GM23248 (cell line): ENCODE results near the gene EPN3. TPM values are rescaled to one million over a fixed set of nuclear protein-coding genes. Genes with fewer than 3 reads are reported as not detected.

Experiments used
- DNase-seq: peaks from one replicate; pipeline ENCODE4 v3.0.0-alpha.2; 2015
- H2AFZ ChIP-seq: fragments of 200-600 bp; sonication (generic); 2 replicates; pipeline ENCODE4 v1.6.1; 2016; ENCODE audit warnings: antibody characterized with exemption
- H3F3A ChIP-seq: fragments of 200-600 bp; sonication (generic); 2 replicates; pipeline ENCODE4 v1.6.1; 2016; ENCODE audit warnings: mild to moderate bottlenecking, antibody characterized with exemption, mixed run types; ENCODE audit not compliant: insufficient read depth
- H3K27ac ChIP-seq: fragments of 200-600 bp; sonication (generic); 2 replicates; pipeline ENCODE4 v1.5.1; 2016; ENCODE audit warnings: mild to moderate bottlenecking
- H3K27me3 ChIP-seq: fragments of 200-600 bp; sonication (generic); replicated peaks from 2 replicates; pipeline ENCODE4 v1.6.1; 2016; ENCODE audit warnings: mild to moderate bottlenecking; ENCODE audit not compliant: insufficient read depth
- H3K36me3 ChIP-seq: fragments of 200-600 bp; sonication (generic); 2 replicates; pipeline ENCODE4 v1.6.1; 2016; ENCODE audit warnings: low read depth, mild to moderate bottlenecking
- H3K4me1 ChIP-seq: fragments of 200-600 bp; sonication (generic); 2 replicates; pipeline ENCODE4 v1.6.1; 2016; ENCODE audit warnings: mild to moderate bottlenecking; ENCODE audit not compliant: insufficient read depth
- H3K4me2 ChIP-seq: fragments of 200-600 bp; sonication (generic); one replicate; pipeline ENCODE4 v1.6.1; 2016; ENCODE audit warnings: mild to moderate bottlenecking; ENCODE audit not compliant: unreplicated experiment
- H3K4me3 ChIP-seq: fragments of 200-600 bp; sonication (generic); 2 replicates; pipeline ENCODE4 v1.5.1; 2016; ENCODE audit warnings: mild to moderate bottlenecking
- H3K79me2 ChIP-seq: fragments of 200-600 bp; sonication (generic); 2 replicates; pipeline ENCODE4 v1.6.1; 2016; ENCODE audit warnings: mild to moderate bottlenecking; ENCODE audit not compliant: insufficient read depth
- H3K9ac ChIP-seq: fragments of 200-600 bp; sonication (generic); 2 replicates; pipeline ENCODE4 v1.6.1; 2016; ENCODE audit warnings: mild to moderate bottlenecking
- H3K9me2 ChIP-seq: fragments of 200-600 bp; sonication (generic); 2 replicates; pipeline ENCODE4 v1.6.1; 2016; ENCODE audit warnings: mixed run types, mild to moderate bottlenecking, moderate library complexity; ENCODE audit not compliant: insufficient read depth
- H3K9me3 ChIP-seq: fragments of 200-600 bp; sonication (generic); one replicate; pipeline ENCODE4 v1.6.1; 2017; ENCODE audit warnings: low read depth
- H4K20me1 ChIP-seq: fragments of 200-600 bp; sonication (generic); 2 replicates; pipeline ENCODE4 v1.6.0; 2016; ENCODE audit not compliant: insufficient read depth
- EZH2 ChIP-seq: fragments of 200-600 bp; sonication (generic); IDR thresholded peaks from 2 replicates; pipeline ENCODE4 v1.6.1; 2018; ENCODE audit warnings: antibody characterized with exemption, mild to moderate bottlenecking; ENCODE audit not compliant: insufficient read depth, poor library complexity, severe bottlenecking
- EZH2phosphoT487 ChIP-seq: fragments of 200-600 bp; sonication (generic); IDR thresholded peaks from 2 replicates; pipeline ENCODE4 v1.6.1; 2018; ENCODE audit warnings: antibody characterized with exemption, moderate library complexity, mild to moderate bottlenecking, low read depth; ENCODE audit not compliant: insufficient read depth
- WGBS, 2 experiments: methylation state at CpG; one replicate each; pipeline ENCODE4 v1.1.6; 2015 to 2017; ENCODE audit warnings: low lambda C conversion rate in 2 of 2, low coverage in 1 of 2; ENCODE audit errors: missing lambda C conversion rate in 2 of 2; 5-methylcytosine and 5-hydroxymethylcytosine counted together
- in situ Hi-C: fragments of 300-500 bp; cut with MboI; formaldehyde crosslinking; loops from 2 replicates; pipeline ENCODE4 v1.15.0; 2020
- polyA plus RNA-seq: library from polyadenylated mRNA; unstranded; fragments of >200 nt; fragmentation: Nextera tagmentation; extraction: Ambion mirVana; gene quantifications from 2 replicates; pipeline ENCODE4 v1.2.1, GENCODE V29; 2016
- total RNA-seq: library from RNA; depleted of rRNA; stranded (reverse); fragments of >200 nt; shearing (Covaris generic); gene quantifications from 2 replicates; pipeline ENCODE4 v1.2.3, GENCODE V29; 2014

EPN3 gene
- total and polyA plus RNA-seq, 2 experiments from 2014 or later = not detected

DNA sequence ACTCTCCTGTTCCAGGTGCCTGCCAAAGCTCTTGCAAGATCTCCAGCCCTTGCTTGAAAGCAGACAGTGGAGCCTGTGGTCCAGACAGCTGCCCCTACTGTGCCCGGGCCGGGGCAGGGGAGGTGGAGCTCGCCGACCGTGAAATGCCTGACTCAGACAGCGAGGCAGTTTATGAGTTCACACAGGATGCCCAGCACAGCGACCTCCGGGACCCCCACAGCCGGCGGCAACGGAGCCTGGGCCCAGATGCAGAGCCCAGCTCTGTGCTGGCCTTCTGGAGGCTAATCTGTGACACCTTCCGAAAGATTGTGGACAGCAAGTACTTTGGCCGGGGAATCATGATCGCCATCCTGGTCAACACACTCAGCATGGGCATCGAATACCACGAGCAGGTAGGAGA lies 45.6 kb downstream of the EPN3 start:
- no peaks in the 10 kb centered on the region for H4K20me1 ChIP-seq
- no peaks in the 10 kb centered on the region for H3K4me1 ChIP-seq
- no peak overlapping the region for H2AFZ ChIP-seq
- no peaks in the 10 kb centered on the region for H3K9me3 ChIP-seq
- no peaks in the 10 kb centered on the region for H3K27me3 ChIP-seq
- H3K79me2 ChIP-seq = no peaks in the 10 kb centered on the region
- TF ChIP-seq EZH2phosphoT487 (no peak), EZH2 (no peak)
- H3K27ac ChIP-seq = no peak overlapping the region
- H3K4me2 ChIP-seq = no peak overlapping the region
- H3K36me3 ChIP-seq = no peaks in the 10 kb centered on the region
- WGBS, 2 experiments = 84 to 85% methylated on average over 16 of the region's 16 CpGs
- H3K9me2 ChIP-seq = no peaks in the 10 kb centered on the region
- no peak overlapping the region for H3K4me3 ChIP-seq
- no peak overlapping the region for H3K9ac ChIP-seq
- in situ Hi-C loops = loop anchor here (25.0 kb wide), 1 partner anchor 91 kb away; the partner anchor contains the start of gene RSAD1
- H3F3A ChIP-seq = no peaks in the 10 kb centered on the region
- no peak for DNase-seq

DNA sequence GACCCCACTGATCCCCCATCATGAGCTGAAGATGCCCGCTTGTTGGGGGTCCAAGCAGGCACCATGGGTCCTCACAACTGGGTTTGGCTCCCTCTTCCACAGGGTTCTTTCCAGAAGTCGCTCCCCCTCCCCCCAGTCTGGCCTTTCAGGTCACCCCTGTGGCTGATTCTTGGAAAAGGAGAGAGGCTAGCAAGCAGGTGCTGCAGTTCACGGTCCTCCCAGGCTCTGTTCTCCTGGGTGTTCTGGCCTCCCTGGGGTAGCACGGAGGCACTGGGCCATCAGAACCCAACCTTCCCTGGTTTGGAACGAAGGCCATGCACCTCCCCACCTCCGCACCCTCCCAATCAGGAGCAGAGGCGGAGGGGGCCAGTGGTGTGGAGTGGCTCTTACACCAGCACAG lies 46.9 kb downstream of the EPN3 start:
- in situ Hi-C loops = loop anchor here (25.0 kb wide), 1 partner anchor 92 kb away; the partner anchor contains the start of gene RSAD1
- H3K9me3 ChIP-seq = no peaks in the 10 kb centered on the region
- no peak overlapping the region for H3K9ac ChIP-seq
- H3K79me2 ChIP-seq = no peaks in the 10 kb centered on the region
- H3K27ac ChIP-seq = no peak overlapping the region
- H3K36me3 ChIP-seq = no peaks in the 10 kb centered on the region
- no peaks in the 10 kb centered on the region for H3K4me1 ChIP-seq
- 82 to 91% methylated on average over 7 of the region's 7 CpGs for WGBS, 2 experiments
- TF ChIP-seq EZH2phosphoT487 = no peak
- no peak for TF ChIP-seq EZH2
- DNase-seq = no peak
- H3K4me2 ChIP-seq = no peak overlapping the region
- no peaks in the 10 kb centered on the region for H3F3A ChIP-seq
- H2AFZ ChIP-seq = no peak overlapping the region
- H3K9me2 ChIP-seq = no peaks in the 10 kb centered on the region
- no peaks in the 10 kb centered on the region for H4K20me1 ChIP-seq
- no peaks in the 10 kb centered on the region for H3K27me3 ChIP-seq
- no peak overlapping the region for H3K4me3 ChIP-seq

DNA sequence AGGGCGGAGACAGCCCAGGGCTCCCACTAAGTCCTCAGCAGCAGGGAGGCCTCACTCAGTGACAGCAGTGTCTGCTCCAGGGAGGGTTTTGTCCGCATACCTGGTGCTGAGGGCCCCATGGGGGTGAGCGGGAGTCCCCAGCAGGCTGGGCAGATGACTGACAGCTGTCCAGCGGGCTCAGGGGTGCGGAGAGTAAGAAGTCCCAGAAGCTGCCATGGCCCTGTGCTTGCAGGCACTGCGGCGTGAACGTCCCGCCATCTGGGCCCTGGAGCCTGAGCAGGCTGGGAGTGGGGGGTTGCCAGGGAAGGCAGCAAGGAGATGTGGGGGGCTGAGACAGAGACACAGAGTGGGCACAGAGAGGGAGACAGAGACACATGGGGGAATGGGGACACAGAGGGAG lies 48.1 kb downstream of the EPN3 start:
- H3K79me2 ChIP-seq = no peaks in the 10 kb centered on the region
- no peaks in the 10 kb centered on the region for H4K20me1 ChIP-seq
- H3K4me3 ChIP-seq = no peak overlapping the region
- TF ChIP-seq EZH2phosphoT487 (no peak), EZH2 (no peak)
- H2AFZ ChIP-seq = no peak overlapping the region
- H3K9ac ChIP-seq = no peak overlapping the region
- H3K9me2 ChIP-seq = no peaks in the 10 kb centered on the region
- H3F3A ChIP-seq = no peaks in the 10 kb centered on the region
- in situ Hi-C loops = loop anchor here (25.0 kb wide), 1 partner anchor 93 kb away; the partner anchor contains the start of gene RSAD1
- H3K4me1 ChIP-seq = no peaks in the 10 kb centered on the region
- no peaks in the 10 kb centered on the region for H3K27me3 ChIP-seq
- no peaks in the 10 kb centered on the region for H3K36me3 ChIP-seq
- no peak overlapping the region for H3K27ac ChIP-seq
- no peak for DNase-seq
- no peaks in the 10 kb centered on the region for H3K9me3 ChIP-seq
- 92 to 94% methylated on average over 9 of the region's 9 CpGs for WGBS, 2 experiments
- H3K4me2 ChIP-seq = no peak overlapping the region

DNA sequence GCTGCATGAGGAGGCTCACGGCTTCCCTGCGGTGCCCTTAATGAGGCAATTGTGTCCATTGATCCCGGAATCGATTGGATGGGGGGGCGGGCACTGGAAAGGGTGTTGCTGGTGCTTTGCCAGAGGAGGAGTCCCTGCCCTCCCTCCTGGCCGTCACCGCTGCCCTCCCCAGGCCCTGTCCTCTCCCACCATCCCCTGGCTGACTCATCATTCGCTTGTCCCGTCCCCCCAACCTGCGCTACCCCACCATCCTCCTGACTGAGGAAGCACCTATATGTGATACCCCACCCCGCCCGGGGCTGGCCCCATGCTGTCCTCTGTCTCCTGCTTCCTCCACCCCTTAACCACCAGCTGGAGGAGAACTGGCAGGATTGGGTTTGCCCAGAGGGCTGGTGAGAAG lies 48.8 kb downstream of the EPN3 start:
- Histone ChIP-seq H3K4me1 (no peaks in the 10 kb centered on the region), H3K27ac (no peak overlapping the region), H3K36me3 (no peaks in the 10 kb centered on the region), H3K4me2 (no peak overlapping the region), H3K79me2 (no peaks in the 10 kb centered on the region), H4K20me1 (no peaks in the 10 kb centered on the region), H3K4me3 (no peak overlapping the region), H3K9ac (no peak overlapping the region), H3K9me2 (no peaks in the 10 kb centered on the region), H3K27me3 (no peaks in the 10 kb centered on the region), H3K9me3 (no peaks in the 10 kb centered on the region), H3F3A (no peaks in the 10 kb centered on the region), H2AFZ (no peak overlapping the region)
- DNase-seq = no peak
- WGBS, 2 experiments = 85 to 96% methylated on average over 5 to 12 of the region's 12 CpGs
- TF ChIP-seq EZH2 = no peak
- in situ Hi-C loops = loop anchor here (25.0 kb wide), 1 partner anchor 94 kb away; the partner anchor contains the start of gene RSAD1

DNA sequence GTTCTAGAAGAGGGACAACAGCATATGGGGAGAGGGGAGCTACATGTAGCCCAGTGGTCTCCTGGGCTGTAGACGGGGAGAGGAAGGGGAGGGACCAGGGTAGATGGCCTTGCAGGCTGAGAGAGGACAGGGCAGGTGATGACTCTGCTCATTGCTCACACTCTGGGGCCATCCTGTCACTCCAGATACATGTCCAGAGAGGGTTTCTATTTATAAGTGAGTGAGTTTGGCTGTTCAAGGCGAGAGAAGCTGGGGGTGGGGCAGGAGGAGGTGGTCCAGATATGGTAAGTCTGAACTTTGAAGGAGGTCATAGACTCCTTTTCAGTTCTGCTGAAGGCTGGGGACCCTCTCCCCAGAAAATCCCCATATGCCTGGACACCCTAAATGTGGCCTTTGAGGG lies 50.2 kb downstream of the EPN3 start:
- in situ Hi-C loops = loop anchor here (25.0 kb wide), 1 partner anchor 95 kb away; the partner anchor contains the start of gene RSAD1
- no peaks in the 10 kb centered on the region for H3K9me2 ChIP-seq
- no peak overlapping the region for H3K4me3 ChIP-seq
- H2AFZ ChIP-seq = no peak overlapping the region
- no peak for DNase-seq
- no peaks in the 10 kb centered on the region for H3K9me3 ChIP-seq
- no peak for TF ChIP-seq EZH2
- TF ChIP-seq EZH2phosphoT487 = no peak
- H3K27me3 ChIP-seq = no peaks in the 10 kb centered on the region
- H3K36me3 ChIP-seq = no peaks in the 10 kb centered on the region
- WGBS, 2 experiments = 83 to 88% methylated on average over 2 of the region's 2 CpGs
- H3K27ac ChIP-seq = no peak overlapping the region
- no peaks in the 10 kb centered on the region for H4K20me1 ChIP-seq
- no peaks in the 10 kb centered on the region for H3K4me1 ChIP-seq
- no peak overlapping the region for H3K4me2 ChIP-seq
- no peaks in the 10 kb centered on the region for H3K79me2 ChIP-seq
- H3F3A ChIP-seq = no peaks in the 10 kb centered on the region
- H3K9ac ChIP-seq = no peak overlapping the region
